ENCODE results near the gene ZC3H12C. TPM values are rescaled to one million over a fixed set of nuclear protein-coding genes. Genes with fewer than 3 reads are reported as not detected.

The ZC3H12C gene
- total and polyA plus RNA-seq, 10 of the 15 experiments (the other 5 are each of a cell fraction or from before 2014, with no cell fraction given): 0.31 to 31.0 (median 3.7) TPM

DNA sequence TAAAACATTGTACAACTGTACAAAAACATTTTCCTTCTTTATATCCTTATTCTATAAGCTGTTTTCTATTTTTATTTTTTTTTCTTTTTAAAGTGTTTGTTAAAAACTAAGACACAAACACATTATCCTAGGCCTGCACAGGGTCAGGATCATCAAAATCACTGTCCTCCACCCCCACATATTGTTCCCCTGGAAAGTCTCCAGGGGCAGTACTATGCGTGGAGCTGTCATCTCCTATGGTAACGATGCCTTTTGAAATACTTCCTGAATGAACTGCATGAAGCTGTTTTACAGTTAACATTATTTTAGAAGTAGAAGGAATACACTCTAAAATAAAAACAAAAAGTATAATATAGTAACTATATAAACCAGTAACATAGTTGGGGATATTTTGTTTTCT is 67.2 kb downstream of the ZC3H12C start:
- WGBS (ENCODE audit: insufficient coverage, insufficient replicate concordance, low lambda C conversion rate, missing lambda C conversion rate): 82% methylated on average over 2 of the region's 2 CpGs
- no peak overlapping the region for H2AFZ ChIP-seq (ENCODE audit: control insufficient read depth, low read depth, low read length)
- no peak overlapping the region for H3K27ac ChIP-seq (ENCODE audit: control insufficient read depth, insufficient read depth)
- H3K9ac ChIP-seq (ENCODE audit: control insufficient read depth, insufficient read depth, low read length): no peak overlapping the region
- no peak for ATAC-seq
- ChIA-PET RAD21 (ENCODE audit: unreplicated experiment) (no interaction called here), POLR2A (interaction anchor here (2.1 kb wide), 1 partner anchor 10 kb away, joined by 5 read pairs; no protein-coding TSS in a partner anchor), SMC1A (ENCODE audit: uncharacterized antibody, unreplicated experiment) (interaction anchor here (0.6 to 1.0 kb wide), 4 partner anchors 12 to 214 kb away, joined by 3 to 4 read pairs (median 4); no protein-coding TSS in a partner anchor), CTCF (interaction anchor here (0.6 to 2.0 kb wide), 10 partner anchors 9 to 1069 kb away, joined by 3 to 5 read pairs (median 3); no protein-coding TSS in a partner anchor)
- no peak for FAIRE-seq
- DNase-seq (ENCODE audit: low read depth, low spot score): no peak
- H3K27me3 ChIP-seq (replicated peaks in 1 of 2; ENCODE audit: control insufficient read depth in 2 of 2, insufficient read depth in 2 of 2, low read length in 1 of 2): no peaks in the 10 kb centered on the region
- H3K36me3 ChIP-seq (ENCODE audit: control insufficient read depth in 2 of 2, insufficient read depth in 2 of 2, low read length in 1 of 2): peaks cover 3 to 15% of the 10 kb centered on the region in 2 experiments; a peak in 3 of 4 replicates
- no TSS peak for BruUV-seq (replicated peaks)
- no peak overlapping the region for H3K4me3 ChIP-seq
- in situ Hi-C loops (cut with MboI) (no loop called here), intact Hi-C loops (cut with micrococcal nuclease; ENCODE audit: unreplicated experiment) (no loop called here)
- no peaks in the 10 kb centered on the region for H3K9me3 ChIP-seq (replicated peaks; ENCODE audit: control insufficient read depth, insufficient read depth, low read length)
- H3K4me2 ChIP-seq (ENCODE audit: control insufficient read depth, insufficient read depth): no peak overlapping the region
- H3K79me2 ChIP-seq (ENCODE audit: control insufficient read depth, insufficient read depth, low read length): no peaks in the 10 kb centered on the region
- no peaks in the 10 kb centered on the region for H3K4me1 ChIP-seq (ENCODE audit: control insufficient read depth, insufficient read depth, low read length)
- H4K20me1 ChIP-seq (ENCODE audit: control insufficient read depth, insufficient read depth): peaks cover 2% of the 10 kb centered on the region; the same call in 1 of the 2 replicates
- TF ChIP-seq, protein P1, sequence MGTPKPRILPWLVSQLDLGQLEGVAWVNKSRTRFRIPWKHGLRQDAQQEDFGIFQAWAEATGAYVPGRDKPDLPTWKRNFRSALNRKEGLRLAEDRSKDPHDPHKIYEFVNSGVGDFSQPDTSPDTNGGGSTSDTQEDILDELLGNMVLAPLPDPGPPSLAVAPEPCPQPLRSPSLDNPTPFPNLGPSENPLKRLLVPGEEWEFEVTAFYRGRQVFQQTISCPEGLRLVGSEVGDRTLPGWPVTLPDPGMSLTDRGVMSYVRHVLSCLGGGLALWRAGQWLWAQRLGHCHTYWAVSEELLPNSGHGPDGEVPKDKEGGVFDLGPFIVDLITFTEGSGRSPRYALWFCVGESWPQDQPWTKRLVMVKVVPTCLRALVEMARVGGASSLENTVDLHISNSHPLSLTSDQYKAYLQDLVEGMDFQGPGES (IDR thresholded peaks at IDR 0.05): no peak
- TF ChIP-seq EZH2 (IDR thresholded peaks at IDR 0.05; ENCODE audit: borderline replicate concordance, control insufficient read depth, low read depth, low read length): no peak
- TF ChIP-seq, protein P2, sequence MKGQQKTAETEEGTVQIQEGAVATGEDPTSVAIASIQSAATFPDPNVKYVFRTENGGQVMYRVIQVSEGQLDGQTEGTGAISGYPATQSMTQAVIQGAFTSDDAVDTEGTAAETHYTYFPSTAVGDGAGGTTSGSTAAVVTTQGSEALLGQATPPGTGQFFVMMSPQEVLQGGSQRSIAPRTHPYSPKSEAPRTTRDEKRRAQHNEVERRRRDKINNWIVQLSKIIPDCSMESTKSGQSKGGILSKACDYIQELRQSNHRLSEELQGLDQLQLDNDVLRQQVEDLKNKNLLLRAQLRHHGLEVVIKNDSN (IDR thresholded peaks at IDR 0.05; ENCODE audit: borderline replicate concordance, extremely low read length, insufficient read depth, low read depth, low read length): no peak
- TF ChIP-seq STAT1 (conservative IDR thresholded peaks at IDR 0.05): no peak
- TF ChIP-seq IRF4 (IDR thresholded peaks at IDR 0.05; ENCODE audit: low read depth, low read length): no peak
- TF ChIP-seq, protein P3, sequence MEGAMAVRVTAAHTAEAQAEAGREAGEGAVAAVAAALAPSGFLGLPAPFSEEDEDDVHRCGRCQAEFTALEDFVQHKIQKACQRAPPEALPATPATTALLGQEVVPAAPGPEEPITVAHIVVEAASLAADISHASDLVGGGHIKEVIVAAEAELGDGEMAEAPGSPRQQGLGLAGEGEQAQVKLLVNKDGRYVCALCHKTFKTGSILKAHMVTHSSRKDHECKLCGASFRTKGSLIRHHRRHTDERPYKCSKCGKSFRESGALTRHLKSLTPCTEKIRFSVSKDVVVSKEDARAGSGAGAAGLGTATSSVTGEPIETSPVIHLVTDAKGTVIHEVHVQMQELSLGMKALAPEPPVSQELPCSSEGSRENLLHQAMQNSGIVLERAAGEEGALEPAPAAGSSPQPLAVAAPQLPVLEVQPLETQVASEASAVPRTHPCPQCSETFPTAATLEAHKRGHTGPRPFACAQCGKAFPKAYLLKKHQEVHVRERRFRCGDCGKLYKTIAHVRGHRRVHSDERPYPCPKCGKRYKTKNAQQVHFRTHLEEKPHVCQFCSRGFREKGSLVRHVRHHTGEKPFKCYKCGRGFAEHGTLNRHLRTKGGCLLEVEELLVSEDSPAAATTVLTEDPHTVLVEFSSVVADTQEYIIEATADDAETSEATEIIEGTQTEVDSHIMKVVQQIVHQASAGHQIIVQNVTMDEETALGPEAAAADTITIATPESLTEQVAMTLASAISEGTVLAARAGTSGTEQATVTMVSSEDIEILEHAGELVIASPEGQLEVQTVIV (IDR thresholded peaks at IDR 0.05; ENCODE audit: borderline replicate concordance, partially characterized antibody): no peak
- no peak for TF ChIP-seq EP300 (IDR thresholded peaks at IDR 0.05; ENCODE audit: borderline replicate concordance in 1 of 2, control insufficient read depth in 1 of 2, low read depth in 2 of 2, low read length in 2 of 2)
- no peak for TF ChIP-seq POU2F2 (IDR thresholded peaks at IDR 0.05; ENCODE audit: borderline replicate concordance, low read depth, low read length)
- TF ChIP-seq, protein P4, sequence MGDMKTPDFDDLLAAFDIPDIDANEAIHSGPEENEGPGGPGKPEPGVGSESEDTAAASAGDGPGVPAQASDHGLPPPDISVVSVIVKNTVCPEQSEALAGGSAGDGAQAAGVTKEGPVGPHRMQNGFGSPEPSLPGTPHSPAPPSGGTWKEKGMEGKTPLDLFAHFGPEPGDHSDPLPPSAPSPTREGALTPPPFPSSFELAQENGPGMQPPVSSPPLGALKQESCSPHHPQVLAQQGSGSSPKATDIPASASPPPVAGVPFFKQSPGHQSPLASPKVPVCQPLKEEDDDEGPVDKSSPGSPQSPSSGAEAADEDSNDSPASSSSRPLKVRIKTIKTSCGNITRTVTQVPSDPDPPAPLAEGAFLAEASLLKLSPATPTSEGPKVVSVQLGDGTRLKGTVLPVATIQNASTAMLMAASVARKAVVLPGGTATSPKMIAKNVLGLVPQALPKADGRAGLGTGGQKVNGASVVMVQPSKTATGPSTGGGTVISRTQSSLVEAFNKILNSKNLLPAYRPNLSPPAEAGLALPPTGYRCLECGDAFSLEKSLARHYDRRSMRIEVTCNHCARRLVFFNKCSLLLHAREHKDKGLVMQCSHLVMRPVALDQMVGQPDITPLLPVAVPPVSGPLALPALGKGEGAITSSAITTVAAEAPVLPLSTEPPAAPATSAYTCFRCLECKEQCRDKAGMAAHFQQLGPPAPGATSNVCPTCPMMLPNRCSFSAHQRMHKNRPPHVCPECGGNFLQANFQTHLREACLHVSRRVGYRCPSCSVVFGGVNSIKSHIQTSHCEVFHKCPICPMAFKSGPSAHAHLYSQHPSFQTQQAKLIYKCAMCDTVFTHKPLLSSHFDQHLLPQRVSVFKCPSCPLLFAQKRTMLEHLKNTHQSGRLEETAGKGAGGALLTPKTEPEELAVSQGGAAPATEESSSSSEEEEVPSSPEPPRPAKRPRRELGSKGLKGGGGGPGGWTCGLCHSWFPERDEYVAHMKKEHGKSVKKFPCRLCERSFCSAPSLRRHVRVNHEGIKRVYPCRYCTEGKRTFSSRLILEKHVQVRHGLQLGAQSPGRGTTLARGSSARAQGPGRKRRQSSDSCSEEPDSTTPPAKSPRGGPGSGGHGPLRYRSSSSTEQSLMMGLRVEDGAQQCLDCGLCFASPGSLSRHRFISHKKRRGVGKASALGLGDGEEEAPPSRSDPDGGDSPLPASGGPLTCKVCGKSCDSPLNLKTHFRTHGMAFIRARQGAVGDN (IDR thresholded peaks at IDR 0.05): no peak
- TF ChIP-seq RAD21 (IDR thresholded peaks at IDR 0.05; ENCODE audit: insufficient read depth, low read depth, low read length): no peak
- no peak for TF ChIP-seq HCFC1 (IDR thresholded peaks at IDR 0.05; ENCODE audit: low read length)
- TF ChIP-seq, protein P5, sequence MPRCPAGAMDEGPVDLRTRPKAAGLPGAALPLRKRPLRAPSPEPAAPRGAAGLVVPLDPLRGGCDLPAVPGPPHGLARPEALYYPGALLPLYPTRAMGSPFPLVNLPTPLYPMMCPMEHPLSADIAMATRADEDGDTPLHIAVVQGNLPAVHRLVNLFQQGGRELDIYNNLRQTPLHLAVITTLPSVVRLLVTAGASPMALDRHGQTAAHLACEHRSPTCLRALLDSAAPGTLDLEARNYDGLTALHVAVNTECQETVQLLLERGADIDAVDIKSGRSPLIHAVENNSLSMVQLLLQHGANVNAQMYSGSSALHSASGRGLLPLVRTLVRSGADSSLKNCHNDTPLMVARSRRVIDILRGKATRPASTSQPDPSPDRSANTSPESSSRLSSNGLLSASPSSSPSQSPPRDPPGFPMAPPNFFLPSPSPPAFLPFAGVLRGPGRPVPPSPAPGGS (IDR thresholded peaks at IDR 0.05; ENCODE audit: borderline replicate concordance, insufficient read depth, low read depth, low read length, poor library complexity, severe bottlenecking): no peak
- TF ChIP-seq SMAD5 (IDR thresholded peaks at IDR 0.05; ENCODE audit: low read depth): no peak
